GM11168 (cell line): ENCODE data around the gene MRPS18B.
"Not testable (repeated sequence)": the region's sequence is repeated elsewhere in the genome, so short reads cannot be mapped to it uniquely, and the experiment has no call there.

Source experiments
- in situ Hi-C: fragments of 300-500 bp; cut with MboI; formaldehyde crosslinking; loops from one replicate; pipeline ENCODE4 v1.12.0; 2022; ENCODE audit warnings: low sequenced_read_pairs; ENCODE audit not compliant: unreplicated experiment

The MRPS18B gene

DNA sequence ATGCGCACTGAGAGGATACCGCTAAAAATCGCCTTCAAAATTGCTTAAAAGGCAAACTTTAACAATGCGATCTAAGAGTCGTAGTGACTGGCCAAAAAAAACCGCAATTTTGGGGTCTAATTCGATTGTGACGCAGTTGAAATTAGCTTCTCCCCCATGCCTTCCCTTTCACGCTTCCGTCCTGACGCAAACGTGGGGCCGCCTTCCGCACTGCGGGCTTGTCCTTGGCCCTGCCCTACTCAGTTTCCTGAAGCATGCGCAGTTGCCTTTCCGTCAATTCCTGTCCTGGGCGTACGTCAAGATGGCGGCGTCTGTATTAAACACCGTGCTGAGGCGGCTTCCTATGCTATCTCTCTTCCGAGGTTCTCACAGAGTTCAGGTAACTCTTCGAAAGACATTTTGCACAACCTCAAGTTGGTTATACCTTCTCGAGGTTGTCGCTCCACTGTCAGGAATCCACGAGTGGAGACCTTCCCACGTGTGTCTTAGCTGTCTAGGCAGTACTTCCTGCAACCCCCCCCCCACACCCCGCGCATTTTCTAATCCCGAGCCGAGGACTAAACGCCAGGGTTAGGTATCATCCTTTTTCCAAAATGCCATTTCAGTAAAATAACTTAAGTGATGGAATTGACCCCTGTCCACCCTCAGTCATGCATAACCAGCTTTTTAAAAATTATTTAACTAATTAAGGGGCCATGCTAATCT, at the start of gene MRPS18B:
Gene MRPS18B, plus strand, starts transcription at position 276 of the 705 bp plus-strand sequence. Its CDS starts 26 bp downstream, at position 302.
- in situ Hi-C loops: no loop called here

DNA sequence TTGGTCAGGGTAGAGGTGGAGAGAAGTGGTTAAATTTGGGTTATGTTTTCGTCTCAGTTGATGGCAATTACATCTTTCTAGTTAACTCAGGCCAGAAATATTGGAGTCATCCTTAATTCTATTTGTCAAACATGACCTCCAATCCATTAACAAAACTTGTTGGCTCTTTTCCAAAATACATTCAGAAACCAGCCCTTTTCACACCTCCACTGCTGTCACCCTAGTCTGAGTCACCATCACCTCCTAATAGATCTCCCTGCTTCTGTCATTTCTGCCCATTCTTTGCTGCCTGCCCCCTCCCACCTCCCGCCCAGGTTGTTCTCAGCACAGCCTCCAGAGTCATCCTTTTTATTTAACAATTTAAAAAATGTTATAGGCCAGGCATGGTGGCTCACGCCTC, 49.4 kb upstream of the MRPS18B start:
- in situ Hi-C loops: no loop called here

DNA sequence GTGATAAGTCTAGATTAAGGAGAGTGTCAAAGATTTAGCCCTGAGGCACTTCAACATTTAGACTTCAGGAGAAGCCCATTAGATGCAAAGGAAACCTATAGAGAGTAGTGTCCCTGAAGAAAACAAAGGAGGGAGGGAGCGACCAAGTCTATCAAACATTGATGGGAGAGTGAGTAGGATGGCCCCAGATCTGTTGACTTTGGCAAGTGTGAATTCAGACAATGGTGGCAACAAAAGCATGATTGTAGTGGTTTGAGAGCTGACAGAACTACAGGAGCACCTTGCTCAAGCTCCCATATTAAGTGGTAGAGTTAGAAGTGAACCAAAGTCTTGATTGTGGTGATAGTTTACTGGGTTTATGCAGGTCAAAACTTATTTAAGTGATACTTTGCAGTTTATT, 47.4 kb upstream of the MRPS18B start:
- in situ Hi-C loops: no loop called here

- in situ Hi-C loops: no loop called here
Measured at GRCh38 chr6:30570740-30571074, 46.9 kb upstream of the MRPS18B start.

- in situ Hi-C loops: no loop called here
Measured at GRCh38 chr6:30571075-30571761, 46.4 kb upstream of the MRPS18B start, which contains the start of gene ABCF1. Gene ABCF1 (plus strand): TSS chr6:30571442. CDS start chr6:30571488, 46 bp downstream.

DNA sequence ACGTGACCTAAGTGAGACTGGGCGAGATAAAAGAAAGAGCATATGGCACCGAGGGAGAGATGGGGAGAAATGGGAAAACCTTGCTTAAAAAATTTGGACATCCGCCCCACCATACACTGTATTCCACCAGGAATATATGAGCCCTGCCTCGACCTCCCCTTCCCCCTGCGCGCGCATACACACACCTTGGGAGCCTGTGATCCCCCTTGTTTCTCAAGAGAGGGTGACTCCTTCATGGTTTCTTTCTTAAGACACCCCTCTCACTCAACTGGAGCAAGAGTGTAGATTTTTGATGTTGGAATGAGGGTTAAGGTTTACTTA, 45.9 kb upstream of the MRPS18B start:
- in situ Hi-C loops: no loop called here

DNA sequence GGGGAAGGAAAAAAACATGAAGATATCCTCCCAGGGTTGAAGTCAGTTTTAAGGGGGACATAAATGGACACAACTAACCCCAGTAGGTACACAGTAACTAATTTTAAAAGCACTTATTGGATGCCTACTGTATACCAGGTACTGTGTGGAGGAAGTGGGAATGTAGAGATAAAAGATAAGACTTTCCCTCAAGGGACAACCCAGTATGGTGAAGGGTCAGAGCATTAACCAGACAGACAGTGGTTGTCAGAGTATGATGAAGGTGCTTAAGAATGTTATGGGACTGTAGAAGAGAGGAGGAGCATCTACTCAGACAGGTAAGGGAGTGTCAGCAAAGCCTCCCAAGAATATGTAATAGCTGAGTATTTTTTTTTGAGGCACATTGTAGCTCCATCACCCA, 45.5 kb upstream of the MRPS18B start:
- in situ Hi-C loops: no loop called here

GRCh38 chr6:30573113-30573512, 44.5 kb upstream of the MRPS18B start:
- in situ Hi-C loops: no loop called here

DNA sequence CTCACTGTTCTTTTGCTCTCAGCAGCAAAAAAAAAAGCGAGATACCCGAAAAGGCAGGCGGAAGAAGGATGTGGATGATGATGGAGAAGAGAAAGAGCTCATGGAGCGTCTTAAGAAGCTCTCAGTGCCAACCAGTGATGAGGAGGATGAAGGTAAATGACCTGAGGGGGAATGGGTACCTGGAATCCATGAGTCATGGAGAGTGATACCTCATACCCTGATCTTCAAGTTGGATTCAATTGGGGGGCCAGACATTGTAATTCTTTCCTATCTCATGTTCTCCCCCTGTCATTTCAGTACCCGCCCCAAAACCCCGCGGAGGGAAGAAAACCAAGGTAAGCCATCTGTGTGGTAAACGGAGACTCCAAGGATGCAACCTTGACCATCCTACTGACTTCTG, 39.6 kb upstream of the MRPS18B start:
- in situ Hi-C loops: no loop called here

DNA sequence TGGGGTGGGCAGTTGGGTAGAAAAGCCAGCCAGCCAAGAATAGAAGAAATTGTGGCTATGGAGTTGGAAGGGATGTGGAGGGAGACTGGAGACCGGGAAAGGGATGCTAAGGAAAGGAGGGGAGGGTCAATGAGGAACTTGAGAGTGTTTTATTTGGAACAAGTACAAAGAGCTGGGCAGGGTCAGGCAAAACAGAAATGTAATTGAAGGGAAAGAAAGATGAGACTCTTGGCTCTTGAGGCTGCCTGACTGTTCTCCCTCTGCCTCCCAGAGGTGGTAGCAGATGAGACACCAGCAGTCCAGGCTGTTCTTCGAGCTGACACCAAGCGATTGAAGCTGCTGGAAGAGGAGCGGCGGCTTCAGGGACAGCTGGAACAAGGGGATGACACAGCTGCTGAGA, 33.7 kb upstream of the MRPS18B start:
- in situ Hi-C loops: no loop called here

DNA sequence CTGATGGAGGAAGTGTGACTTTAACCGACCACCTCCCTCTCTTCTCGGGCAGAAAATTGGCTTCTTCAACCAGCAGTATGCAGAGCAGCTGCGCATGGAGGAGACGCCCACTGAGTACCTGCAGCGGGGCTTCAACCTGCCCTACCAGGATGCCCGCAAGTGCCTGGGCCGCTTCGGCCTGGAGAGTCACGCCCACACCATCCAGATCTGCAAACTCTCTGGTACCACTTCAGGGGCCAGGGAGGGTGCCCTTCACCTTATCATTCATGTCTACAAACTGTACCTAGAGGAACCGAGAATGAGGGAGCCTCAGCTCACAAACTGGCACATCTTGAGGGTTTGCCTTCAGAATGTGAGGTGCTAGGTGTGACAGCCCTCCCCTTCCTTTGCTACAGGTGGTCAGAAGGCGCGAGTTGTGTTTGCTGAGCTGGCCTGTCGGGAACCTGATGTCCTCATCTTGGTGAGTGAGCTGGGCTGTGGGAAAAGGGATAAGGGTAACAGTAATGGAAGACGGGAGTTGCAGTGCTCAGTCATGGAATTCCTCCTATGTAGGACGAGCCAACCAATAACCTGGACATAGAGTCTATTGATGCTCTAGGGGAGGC, 27.8 kb upstream of the MRPS18B start:
- in situ Hi-C loops: no loop called here

DNA sequence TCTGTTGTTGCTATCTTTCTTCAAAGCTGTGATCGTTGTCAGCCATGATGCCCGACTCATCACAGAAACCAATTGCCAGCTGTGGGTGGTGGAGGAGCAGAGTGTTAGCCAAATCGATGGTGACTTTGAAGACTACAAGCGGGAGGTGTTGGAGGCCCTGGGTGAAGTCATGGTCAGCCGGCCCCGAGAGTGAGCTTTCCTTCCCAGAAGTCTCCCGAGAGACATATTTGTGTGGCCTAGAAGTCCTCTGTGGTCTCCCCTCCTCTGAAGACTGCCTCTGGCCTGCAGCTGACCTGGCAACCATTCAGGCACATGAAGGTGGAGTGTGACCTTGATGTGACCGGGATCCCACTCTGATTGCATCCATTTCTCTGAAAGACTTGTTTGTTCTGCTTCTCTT, 27.1 kb upstream of the MRPS18B start:
- in situ Hi-C loops: no loop called here

- in situ Hi-C loops: no loop called here
Measured at GRCh38 chr6:30591008-30591407, 26.6 kb upstream of the MRPS18B start.

DNA sequence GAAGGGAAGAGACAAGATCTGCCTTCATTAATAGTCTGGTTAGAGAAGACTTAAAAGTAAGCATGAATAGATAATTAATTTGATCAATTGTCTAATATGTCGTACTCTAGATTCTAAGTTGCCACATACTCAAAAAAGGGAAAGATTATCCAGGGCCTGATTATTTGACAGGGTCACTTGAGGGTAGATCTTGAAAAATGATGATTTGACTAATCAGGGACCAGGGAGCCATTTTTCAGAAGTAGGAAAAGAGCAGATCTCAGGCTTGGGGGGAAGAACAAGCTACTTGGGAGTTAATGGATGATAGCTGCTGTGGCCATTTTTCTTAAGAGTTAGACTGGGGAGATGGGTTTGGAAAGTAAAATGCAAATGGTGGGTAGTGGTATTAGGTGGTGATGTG, 25.4 kb upstream of the MRPS18B start:
- in situ Hi-C loops: no loop called here

- in situ Hi-C loops: not testable (repeated sequence)
Measured at GRCh38 chr6:30597315-30598144, 20.1 kb upstream of the MRPS18B start.

DNA sequence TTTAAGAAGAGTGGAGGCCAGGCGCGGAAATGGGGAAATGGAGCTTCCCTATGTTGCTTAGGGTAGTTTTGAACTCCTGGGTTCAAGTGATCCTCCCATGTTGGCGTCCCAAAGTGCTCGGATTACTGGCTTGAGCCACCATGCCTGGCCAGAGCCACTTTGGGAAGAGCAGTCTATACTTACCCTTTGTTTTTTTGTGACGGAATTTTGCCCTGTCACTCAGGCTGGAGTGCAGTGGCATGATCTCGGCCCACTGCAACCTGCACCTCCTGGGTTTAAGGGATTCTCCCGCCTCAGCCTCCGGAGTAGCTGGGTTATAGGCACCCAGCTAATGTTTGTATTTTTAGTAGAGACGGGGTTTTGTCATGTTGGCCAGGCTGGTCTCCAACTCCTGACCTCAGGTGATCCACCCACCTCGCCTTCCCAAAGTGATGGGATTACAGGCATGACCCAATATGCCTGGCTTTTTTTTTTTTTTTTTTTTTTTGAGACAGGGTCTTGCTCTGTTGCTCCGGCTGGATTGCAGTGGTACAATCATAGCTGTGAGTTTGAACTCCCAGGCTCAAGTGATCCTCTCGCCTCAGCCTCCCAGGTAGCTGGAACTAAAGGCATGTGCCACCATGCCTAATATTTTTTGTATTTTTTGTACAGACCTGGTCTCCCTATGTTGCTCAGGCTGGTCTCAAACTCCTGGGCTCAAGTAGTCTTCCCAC, 18.6 kb upstream of the MRPS18B start:
- in situ Hi-C loops: no loop called here

- in situ Hi-C loops: no loop called here
Measured at GRCh38 chr6:30599625-30600324, 17.9 kb upstream of the MRPS18B start.

GRCh38 chr6:30600451-30600961, 17.1 kb upstream of the MRPS18B start:
- in situ Hi-C loops: no loop called here

DNA sequence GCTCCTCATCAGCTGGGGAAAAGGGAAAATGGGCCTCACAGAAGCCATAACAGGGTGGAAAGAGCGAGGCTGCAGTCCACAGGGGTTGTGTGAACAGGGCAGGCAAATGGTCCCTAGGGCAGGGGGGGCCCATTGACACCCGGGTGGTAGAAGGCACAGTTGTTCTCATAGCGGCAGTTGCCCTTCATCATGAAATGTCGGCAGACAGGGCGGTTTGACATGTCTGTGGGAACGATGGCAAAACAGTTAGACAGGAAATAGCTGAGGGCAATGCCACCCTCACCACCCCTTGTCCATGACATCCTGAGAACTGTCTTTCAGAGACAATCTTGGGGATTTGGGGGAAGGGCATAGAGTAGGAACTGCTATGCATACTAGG, 16.2 kb upstream of the MRPS18B start:
- in situ Hi-C loops: no loop called here
